Activated CD8-positive, alpha-beta memory T cell treated with anti-CD3 and anti-CD28 coated beads for 1 hour (primary cell): Measurements from ENCODE around the gene UBE2Z.
"Not testable (repeated sequence)": the region's sequence is repeated elsewhere in the genome, so short reads cannot be mapped to it uniquely, and the experiment has no call there.

ENCODE experiments used
- DNase-seq, 2 donors: peaks; one replicate each; pipeline ENCODE4 v3.0.0-alpha.2; 2020; ENCODE audit warnings: low read depth in 1 of 2; ENCODE audit errors: extremely low read depth in 1 of 2

UBE2Z gene

GRCh38 chr17:48908047-48908843 is at the start of gene UBE2Z:
TSS of gene UBE2Z (plus strand) at chr17:48908407. CDS start at chr17:48908504, 97 bp downstream.
- DNase-seq, result peak; percentile 68 to 83

GRCh38 chr17:48860034-48860433 is 48.2 kb upstream of the UBE2Z start:
- DNase-seq, result no peak

- DNase-seq, result no peak
Observed at GRCh38 chr17:48860456-48860855, 47.8 kb upstream of the UBE2Z start.

- DNase-seq, result no peak
Observed at GRCh38 chr17:48868916-48869500, 39.2 kb upstream of the UBE2Z start.

- DNase-seq, result no peak
Observed at GRCh38 chr17:48869821-48870318, 38.3 kb upstream of the UBE2Z start.

- no peak for DNase-seq
Observed at GRCh38 chr17:48871035-48871550, 37.1 kb upstream of the UBE2Z start.

- DNase-seq, result no peak
Observed at GRCh38 chr17:48871551-48872351, 36.5 kb upstream of the UBE2Z start.

- DNase-seq, result not testable (repeated sequence)
Observed at GRCh38 chr17:48872409-48872808, 35.8 kb upstream of the UBE2Z start.

- DNase-seq, result no peak
Observed at GRCh38 chr17:48873209-48873608, 35.0 kb upstream of the UBE2Z start.

- no peak for DNase-seq
Observed at GRCh38 chr17:48873696-48874443, 34.3 kb upstream of the UBE2Z start.

GRCh38 chr17:48878920-48879898 is 29.0 kb upstream of the UBE2Z start:
- peak; percentile 14 to 17 for DNase-seq

- no peak for DNase-seq
Observed at GRCh38 chr17:48882272-48882671, 25.9 kb upstream of the UBE2Z start.

- no peak for DNase-seq
Observed at GRCh38 chr17:48883171-48883570, 25.0 kb upstream of the UBE2Z start.

- no peak for DNase-seq
Observed at GRCh38 chr17:48890086-48890485, 18.1 kb upstream of the UBE2Z start.

GRCh38 chr17:48892940-48893645 is 15.1 kb upstream of the UBE2Z start:
- DNase-seq, result no peak

GRCh38 chr17:48893646-48894508 is 14.3 kb upstream of the UBE2Z start:
- no peak for DNase-seq

- no peak for DNase-seq
Observed at GRCh38 chr17:48894886-48895285, 13.3 kb upstream of the UBE2Z start.

GRCh38 chr17:48901241-48901640 is 7.0 kb upstream of the UBE2Z start:
- DNase-seq, result no peak
